HG02884 (cell line): ENCODE data around the gene S100A16.
"Not testable (repeated sequence)": the region's sequence is repeated elsewhere in the genome, so short reads cannot be mapped to it uniquely, and the experiment has no call there.

Source experiments
- ATAC-seq: cut with Tn5 transposase; IDR thresholded peaks from one replicate; pipeline ENCODE4 v1.9.1; 2021; ENCODE audit warnings: mild to moderate bottlenecking, moderate library complexity; ENCODE audit not compliant: unreplicated experiment

The S100A16 gene

GRCh38 chr1:153565529-153566374 lies 47.2 kb downstream of the S100A16 start, which contains the start of gene S100A2:
Gene S100A2 (minus strand): TSS chr1:153565844. CDS start chr1:153563877, 1,967 bp downstream.
- ATAC-seq: no peak

DNA sequence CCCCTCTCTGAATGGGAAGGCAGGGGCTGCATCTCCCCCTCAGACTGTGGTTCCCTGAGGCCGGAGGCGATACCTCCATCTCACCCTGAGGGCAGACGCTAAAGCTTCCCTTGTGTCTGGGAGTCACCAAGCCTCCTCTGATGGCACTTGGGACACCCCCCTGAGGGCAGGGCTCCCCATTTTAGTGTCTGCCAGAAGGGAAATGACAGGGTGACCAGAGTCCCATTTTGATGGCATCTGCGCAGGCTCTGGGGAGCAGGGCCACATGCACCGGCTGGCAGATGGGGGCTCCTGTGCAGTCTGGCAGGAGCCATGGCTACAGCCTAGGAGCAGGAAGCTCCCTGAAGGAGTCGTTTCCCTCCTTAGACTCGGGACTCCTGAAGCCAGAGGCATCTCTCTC lies 48.9 kb downstream of the S100A16 start:
- ATAC-seq: no peak

DNA sequence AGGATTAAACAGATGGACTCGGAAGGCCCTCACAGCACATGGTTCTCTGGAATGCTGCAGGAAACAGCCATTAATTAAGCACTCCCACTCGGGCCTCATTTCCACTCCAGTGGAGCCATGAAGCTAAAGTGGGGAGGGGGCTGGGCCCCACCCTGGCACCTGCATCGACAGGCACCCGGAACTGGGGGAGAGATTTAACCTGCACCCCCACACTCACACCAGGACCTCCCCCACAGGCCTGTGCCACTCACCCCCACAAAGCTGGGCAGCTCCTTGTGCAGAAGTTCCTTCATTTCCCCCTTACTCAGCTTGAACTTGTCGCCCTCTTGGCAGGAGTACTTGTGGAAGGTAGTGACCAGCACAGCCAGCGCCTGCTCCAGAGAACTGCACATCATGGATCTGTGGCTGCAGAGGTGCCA lies 49.4 kb downstream of the S100A16 start:
- ATAC-seq: no peak

- ATAC-seq: not testable (repeated sequence)
Observed at GRCh38 chr1:153562021-153562420, 50.9 kb downstream of the S100A16 start.

DNA sequence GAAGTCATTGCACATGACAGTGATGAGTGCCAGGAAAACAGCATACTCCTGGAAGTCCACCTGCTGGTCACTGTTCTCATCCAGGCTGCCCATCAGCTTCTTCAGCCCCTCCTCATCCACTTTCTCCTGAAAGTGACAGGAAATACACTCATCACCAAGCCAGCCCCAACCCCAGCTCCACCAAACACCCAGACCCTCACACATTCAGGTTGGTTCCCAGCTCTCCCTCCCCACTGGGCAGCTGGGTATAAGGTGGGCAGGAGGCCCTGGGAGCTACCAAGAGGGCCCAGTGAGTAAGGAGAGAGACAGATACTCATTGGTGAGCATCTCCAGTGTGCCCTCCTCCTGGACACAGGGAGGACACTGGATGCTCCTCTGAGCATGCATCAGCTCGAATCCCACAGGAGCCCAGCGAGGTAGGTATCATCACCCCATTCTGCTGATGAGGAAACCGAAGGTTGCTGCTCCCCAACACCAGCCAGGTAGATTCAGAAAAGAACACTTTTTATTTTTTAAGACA lies 51.4 kb downstream of the S100A16 start:
- ATAC-seq: no peak

GRCh38 chr1:153560771-153561465 lies 52.0 kb downstream of the S100A16 start:
- ATAC-seq: no peak

DNA sequence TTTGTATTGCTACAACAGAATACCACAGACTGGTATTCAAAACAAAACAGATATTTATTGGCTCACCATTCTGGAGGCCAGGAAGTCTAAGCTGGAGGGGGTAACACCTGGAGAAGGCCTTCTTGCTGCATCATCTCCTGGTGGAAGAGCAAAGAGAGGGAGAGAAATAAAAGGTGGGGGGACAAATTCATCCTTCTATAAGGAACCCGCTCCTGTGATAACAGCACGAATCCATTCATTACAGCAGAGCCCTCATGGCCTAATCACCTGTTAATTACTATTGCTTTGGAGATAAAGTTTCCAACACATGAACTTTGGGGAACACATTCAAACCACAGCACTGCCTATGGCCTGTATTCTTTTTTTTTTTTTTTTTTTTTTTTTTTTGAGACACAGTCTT lies 52.7 kb downstream of the S100A16 start:
- no peak for ATAC-seq

DNA sequence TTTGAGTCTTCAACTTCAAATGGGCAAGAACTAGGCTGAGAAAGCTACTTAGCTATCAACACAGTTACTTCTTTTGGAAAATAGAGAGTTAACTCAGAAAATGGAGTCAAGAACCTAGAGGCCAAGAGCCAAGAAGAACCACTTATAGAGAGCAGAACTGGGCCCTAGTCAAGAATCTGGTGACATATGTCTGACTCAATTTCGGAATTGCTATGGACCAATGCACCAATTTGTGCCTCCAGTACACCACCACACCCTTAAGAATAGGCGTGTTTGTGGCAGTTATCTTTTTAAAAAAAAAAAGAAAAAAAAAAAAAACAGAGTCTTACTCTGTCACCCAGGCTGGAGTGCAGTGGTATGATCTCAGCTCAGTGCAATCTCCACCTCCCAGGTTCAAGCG lies 55.1 kb downstream of the S100A16 start:
- no peak for ATAC-seq
